CD4-positive, alpha-beta T cell treated with Interleukin-21 for 1 hour (primary cell): ENCODE measurements around the gene IGF1R.
"Not testable (repeated sequence)": the region's sequence is repeated elsewhere in the genome, so short reads cannot be mapped to it uniquely, and the experiment has no call there.

Experiments
- DNase-seq: peaks from one replicate; pipeline ENCODE4 v3.0.0-alpha.2; 2020

IGF1R gene

DNA sequence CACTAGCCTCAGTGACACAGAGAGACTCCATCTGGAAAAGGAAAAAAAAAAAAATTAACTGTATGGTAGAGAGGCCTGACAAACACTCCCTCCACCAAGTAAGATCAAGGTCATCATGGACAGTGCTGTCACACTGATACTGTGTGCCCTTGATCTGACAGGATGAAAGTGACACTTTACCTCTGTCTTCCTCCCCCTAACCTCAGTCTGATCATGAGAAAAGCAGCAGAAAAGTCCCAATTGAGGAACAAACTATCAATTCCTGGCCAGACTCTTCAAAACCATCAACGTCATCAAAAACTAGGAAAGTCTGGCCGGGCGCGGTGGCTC, 332.5 kb downstream of the IGF1R start:
- DNase-seq: no peak

DNA sequence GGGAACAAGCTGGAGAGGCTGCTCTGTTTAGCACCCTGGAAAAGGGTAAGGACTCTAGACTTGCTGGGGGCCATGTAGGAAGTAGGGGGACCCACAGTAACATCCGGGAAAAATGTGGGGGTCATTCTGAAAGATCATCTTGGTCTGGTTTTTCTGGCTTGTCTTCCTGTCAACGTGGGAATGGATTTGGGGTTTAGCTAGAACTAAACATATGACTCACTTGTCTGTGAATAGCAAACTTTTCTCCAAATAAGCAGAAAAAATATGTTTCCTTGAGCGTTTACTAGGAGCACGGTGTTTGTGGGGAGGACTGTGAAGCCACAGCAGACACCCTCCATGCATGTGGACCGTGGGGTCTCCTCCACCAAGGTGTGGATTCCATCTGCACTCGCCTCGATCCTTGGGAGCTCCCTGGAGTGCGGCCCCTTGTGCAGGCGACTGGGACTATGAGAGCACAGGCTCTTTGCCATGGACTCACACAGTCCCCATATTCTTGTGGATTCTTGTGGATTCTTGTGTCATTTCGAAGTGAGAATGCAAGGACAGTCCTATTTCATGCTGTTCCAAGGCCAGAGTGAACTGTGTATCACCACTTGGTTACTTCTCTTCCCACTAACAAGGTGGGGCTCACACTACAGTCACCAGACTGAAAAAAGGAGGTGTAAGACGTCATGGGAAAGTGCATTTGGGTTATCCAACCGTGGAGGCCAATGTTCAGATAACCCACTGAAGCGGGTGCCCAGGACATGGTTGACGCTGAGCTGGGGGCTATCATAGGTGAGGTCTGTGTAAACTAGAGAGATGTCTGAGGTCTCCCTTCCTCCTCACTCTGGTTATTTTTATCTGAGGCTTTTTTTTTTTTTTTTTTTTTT, 333.7 kb downstream of the IGF1R start:
- no peak for DNase-seq

DNA sequence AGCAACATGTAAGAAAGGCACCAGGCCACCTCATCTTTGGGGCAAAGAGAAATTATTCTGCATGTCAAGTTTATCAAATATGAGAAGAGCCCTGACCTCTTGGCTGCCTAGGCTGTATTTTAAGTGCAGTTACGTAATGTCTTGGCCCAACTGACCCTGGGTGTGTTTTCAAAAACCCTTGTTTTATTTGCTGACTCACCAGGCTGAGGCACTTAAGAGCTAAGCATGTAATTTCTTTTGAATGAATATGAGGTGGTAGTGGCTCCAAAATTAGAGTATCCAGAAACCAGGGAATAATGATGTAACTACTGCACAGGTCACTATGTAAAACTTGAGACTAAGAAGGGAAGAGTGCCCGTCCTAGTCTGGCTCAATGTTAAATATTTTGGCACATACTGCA, 335.0 kb downstream of the IGF1R start:
- DNase-seq: no peak

DNA sequence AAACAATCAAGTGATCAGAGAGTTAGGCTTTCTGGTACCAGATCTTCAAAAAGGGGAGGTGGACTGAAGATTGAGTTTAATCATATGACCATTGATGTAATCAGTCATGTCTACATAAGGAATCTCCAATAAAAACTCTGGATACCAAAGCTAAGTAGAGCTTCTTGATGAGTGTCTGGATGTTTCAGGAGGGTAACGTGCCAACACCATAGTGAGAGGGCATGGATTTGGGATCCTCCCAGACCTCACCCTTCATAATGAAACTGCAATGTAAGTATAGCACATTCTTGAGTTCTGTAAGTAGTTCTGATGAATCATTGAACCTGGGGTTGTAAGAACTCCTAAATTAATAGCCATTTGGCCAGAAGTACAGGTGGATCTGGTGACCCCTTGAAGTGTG, 337.9 kb downstream of the IGF1R start:
- no peak for DNase-seq

DNA sequence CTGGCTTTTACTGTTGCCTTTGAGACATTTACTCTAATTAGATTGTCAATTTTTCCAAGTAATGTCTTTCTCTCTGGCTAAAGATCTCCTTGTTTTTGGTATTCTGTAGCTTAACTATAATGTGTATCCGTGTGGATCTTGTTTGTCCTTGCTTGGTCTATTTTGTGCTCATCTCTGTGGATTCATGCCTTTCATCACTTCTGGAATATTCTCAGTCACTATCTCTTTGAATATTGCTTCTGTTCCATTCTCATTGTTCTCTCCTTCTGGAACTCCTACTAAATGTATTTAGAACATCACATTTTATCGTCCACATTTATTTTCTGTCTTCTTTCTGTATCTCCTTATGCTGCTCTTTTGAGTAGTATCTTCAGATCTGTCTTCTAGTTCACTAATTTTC, 346.6 kb downstream of the IGF1R start:
- no peak for DNase-seq

DNA sequence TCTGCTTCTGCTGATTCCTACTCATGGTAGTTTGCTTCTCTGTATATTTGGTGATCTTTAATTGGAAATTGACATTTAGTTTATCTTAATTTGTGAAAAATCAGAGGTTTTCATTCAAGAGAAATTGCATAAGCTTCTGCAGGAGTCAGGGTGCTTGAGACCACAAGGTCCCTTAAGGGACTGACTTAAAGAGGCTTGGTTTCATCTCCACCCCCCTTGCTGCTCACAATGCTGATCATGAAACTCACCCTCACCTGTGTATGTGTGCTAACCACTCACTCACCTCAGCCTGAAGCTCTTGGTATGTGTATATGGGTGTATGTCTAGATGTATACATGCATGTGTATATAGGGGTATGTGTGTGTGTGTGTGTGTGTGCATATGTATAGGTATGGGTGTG, 347.8 kb downstream of the IGF1R start:
- no peak for DNase-seq

DNA sequence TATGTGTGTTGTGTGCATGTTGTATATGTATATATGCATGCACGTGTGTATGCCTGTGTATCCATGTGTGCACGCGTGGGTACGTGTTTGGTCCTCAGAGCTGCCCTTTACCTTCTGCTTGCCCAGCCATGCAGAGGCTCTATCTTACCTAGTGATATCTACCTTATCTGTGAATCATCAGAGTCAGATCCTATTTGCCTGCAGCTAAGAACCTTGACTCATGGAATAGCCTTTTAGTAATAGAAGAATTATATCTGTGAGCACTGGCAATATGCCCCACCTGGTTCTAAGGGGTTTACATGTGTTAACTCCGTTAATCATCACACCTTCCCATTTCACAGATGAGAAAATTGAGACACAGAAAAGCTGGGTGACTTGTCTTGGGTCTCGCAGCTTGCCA, 348.3 kb downstream of the IGF1R start:
- DNase-seq: no peak

DNA sequence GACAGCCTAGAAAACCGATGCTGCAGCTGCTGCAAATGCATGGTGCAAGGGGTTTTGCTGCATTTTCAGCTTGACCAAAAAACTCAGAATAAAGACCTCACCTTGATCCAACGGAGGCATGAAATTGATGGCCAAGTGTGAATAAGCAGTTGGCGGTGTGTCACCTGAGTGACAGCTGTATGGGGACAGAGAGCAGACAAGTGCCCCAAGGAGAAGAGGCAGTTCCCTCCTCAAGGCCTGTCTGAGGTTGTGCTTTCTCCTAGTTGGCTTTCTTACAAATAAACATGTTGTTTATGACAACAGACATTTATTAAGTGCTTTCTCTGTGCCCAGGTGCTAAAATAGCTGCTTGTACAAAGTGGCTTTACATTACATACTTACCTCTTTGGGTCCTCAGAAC, 349.0 kb downstream of the IGF1R start:
- DNase-seq: no peak

DNA sequence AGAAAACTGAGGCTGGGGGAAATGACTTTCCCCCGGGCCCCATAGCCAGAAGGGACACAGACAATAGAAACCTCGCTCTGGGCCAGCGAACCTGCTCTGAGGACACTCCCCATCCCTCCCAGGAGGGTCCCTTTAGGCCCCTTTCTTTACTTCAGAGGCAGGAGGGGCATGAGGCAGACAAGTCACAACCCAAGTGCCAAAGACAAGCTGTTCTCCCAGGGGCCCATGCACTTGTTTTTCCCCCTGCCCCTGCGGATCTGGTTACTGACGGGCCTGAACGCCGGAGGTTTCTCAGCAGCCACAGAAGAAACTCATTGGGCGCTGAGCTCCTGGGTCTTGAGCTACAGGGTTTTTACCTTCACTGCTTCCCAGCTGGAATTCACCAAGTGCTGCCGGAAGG, 349.4 kb downstream of the IGF1R start:
- no peak for DNase-seq

DNA sequence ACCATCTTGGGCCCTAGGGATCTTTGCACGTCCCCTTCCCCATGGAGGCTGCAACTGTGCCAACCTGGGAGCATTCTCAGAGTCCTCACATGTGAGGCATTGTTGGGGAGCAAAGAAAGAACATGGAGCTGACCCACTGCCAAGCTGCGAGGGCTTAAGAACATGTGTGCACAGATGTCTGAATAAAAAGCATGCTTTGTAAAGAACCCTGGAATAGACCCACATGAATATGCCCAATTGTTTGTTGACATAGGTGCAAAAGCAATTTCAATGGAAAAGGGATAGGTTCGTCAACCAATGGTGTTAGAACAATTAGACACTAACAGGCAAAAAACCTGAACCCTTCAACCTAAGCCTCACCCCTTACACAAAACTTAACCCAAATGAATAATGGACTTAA, 349.9 kb downstream of the IGF1R start:
- DNase-seq: no peak

DNA sequence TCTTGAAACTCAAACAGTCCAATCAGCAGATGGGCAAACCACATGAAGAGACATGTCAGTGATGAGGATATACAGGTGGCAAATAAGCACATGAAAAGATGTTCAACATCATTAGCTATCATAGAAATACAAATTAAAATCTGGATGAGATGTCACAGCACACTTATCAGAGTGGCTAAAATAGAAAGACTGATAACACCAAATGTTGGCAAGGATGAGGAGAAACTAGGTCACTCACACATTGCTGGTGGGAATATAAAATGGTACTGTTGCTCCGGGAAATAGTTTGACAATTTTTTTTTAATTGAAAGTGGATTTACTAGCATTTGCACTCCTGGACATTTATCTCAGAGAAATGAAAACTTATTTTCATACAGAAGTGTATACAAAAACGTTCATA, 350.9 kb downstream of the IGF1R start:
- DNase-seq: no peak

DNA sequence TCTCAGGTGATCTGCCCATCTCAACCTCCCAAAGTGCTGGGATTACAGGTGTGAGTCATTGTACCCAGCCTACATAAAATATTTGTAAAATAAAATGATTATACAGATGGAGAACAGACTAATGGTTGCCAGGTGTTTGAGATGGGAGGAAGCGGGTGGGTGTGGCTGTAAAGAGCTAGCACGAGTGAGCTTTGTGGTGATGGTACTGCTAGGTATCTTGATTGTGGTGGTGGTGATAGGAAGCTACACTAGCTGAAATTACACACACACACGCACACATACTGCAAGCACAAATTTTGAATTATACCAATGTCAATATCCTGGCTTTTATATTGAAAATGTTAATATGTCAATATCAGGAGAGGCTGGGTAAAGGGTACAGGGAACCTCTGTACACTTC, 353.9 kb downstream of the IGF1R start:
- no peak for DNase-seq

DNA sequence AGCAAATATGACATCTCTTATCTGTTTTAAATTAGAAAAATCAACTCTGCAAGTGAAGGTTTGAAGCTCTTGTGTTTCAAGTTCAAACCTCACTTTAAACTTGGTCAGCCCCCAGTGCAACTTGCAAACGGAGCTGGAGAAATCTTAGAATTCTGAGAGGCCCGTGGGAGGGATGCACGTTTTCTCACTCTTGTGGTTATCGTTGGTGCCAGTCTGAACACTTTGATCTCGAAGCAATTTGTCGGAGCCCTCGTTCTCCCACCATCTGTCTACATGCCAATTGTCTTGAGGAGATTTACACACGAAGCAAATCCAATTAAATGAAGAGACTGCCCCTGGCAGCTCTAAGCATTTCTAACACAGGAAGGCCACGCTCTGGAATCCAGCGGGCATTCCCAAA, 355.0 kb downstream of the IGF1R start:
- not testable (repeated sequence) for DNase-seq

DNA sequence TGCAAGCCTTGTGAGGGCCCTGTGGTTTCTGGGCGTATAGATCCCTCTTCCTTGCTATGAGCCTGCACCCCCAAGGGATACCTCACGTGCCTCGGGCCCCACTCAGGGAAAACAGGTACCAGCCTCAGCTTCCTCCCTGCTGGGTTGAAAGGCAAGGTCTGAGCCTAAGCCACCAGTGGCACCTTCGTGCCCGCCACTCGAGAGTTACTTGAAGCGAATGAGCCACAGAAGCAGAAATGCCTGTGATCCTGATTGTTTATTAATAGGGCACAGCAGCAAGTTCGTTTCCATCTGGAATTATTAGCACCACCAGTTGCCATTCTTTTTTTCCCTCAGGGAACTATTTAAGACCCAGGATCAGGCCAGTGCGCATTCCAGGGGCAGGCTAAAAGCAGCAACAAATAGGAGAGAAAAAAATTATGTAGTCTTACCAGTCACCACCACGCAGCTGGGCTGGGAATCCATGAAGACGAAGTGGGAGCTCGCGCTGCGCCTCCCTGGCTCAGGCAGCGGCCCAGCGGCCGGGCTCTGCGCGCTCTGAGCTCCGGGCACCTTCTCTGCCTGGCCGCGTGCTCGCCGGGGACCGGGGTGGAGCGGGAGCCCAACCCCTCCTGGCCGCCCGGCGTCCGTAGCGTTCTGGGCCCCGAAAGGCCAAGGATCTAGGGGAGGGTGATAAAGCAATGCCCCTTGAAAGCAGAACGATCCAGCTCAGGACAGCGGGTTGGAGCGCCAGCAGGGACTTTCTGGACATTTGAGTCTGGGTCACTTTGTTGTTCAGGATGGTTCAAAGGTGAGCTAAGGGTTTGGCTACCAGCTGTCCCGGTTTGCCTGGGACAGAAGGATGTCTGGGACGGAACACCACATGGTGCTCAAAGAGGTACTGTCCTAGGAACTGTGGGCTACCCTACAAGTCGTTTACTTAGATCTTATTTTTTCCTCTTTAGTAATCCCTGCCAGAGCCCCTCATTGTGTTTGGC, 356.9 kb downstream of the IGF1R start:
- not testable (repeated sequence) for DNase-seq

DNA sequence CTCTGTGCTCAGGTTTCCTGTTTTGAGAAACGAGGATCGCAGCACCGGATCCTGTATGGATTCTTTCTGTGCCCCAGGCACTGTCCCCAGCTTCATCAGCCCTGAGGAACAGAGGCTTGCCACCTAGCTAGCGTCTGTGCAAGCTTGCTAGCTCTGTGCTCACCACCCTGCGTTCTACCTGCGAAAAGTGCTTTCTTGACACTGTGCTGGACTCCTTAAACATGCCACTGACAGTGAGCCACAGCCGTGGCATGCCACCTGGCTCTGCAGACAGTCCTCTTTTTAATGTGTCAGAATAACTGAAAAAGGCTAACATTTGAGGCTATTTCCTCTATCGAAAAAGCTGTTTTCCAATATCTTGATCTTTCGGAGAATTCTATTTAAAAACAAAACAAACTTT, 357.8 kb downstream of the IGF1R start:
- no peak for DNase-seq

DNA sequence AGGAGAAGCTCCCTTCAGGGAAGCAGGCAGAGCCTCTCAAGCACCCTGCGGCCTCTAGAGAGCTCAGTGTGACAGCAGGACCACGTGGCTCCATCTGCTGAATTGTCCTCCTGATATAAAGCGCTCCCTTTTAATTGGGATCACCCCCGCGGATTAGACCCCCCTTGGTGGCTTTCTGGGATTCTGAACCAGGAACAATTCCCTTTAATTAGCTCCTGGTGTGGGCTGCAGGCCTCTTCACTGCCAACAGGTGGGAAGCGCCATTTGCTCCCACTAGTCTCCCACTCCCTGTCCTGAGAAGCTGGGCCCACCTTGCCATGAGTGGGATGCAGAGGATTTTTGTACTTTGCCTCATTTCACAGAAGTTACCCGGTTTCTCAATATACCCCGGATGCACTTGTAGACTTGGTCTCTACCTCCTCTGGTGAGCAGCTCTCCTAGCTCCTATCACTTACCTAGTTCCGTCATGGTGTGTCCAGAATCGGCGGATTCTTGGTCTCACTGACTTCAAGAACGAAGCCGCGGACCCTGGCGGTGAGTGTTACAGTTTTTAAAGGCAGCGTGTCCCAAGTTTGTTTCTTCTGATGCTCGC, 358.7 kb downstream of the IGF1R start:
- no peak for DNase-seq

DNA sequence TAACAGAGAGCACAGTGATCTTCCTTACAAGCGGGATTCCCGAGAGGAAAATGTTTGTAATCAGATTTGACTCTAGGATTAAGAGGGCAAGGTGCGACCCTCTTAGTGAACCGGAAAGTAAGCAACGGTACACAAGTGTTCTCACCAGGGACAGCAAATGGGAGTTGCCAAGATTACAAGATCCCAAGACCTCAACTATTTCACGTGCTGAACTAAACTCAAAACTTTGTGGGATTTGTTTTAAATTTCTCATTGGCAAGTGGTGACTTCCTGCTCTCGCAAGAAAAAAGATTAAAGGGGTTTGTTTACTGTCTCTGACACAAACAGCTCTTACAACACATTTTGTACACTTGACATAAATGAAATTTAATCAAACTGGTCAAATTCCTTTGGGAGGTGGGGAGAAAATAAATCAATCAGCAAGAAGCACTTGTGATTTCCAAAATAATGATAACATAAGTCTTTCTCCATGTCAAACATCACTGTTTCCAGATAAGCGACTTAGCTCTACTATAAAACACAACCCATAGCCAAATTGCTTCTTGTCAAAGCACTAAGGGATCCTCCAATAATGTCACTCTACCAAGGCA, 361.5 kb downstream of the IGF1R start:
- no peak for DNase-seq

DNA sequence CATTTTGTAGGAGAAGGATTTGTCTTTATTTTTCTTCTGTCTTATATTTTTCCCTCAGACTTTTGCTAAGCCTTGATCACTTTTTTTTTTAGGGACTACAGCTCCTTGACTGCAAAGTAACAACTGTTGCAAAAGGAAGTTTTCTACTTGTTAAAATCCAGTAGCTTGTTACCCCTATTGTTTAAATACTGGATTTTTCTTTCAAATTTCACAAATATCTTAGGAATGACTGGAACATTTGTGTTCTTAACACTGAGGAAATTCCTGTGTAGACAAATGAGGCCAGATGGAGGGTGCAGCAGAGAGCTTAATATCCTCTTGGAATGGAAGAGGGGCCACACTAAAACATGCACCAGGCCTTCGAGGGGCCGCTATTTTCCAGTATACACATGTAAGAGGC, 362.4 kb downstream of the IGF1R start:
- DNase-seq: no peak
